ENCODE measurements around the gene TBC1D7. TPM values are rescaled to one million over a fixed set of nuclear protein-coding genes. Genes with fewer than 3 reads are reported as not detected.

The TBC1D7 gene
- total RNA-seq, 1 experiment from 2014 or later, result 13.7 TPM

- no peaks in the 10 kb centered on the region for H3K79me2 ChIP-seq (ENCODE audit: insufficient read depth, low read length)
- no peaks in the 10 kb centered on the region for H3K9me2 ChIP-seq (ENCODE audit: insufficient read depth)
- H3K36me3 ChIP-seq (ENCODE audit: control insufficient read depth in 1 of 2, insufficient read depth in 2 of 2, low read length in 2 of 2), result no peaks in the 10 kb centered on the region
- H3K4me3 ChIP-seq (replicated peaks in 1 of 2; ENCODE audit: low read depth in 1 of 2, low read length in 2 of 2), result no peak overlapping the region
- no peak overlapping the region for H3K9ac ChIP-seq (ENCODE audit: low read length)
- DNase-seq (ENCODE audit: low read depth, low spot score), result no peak
- no peak overlapping the region for H3K4me2 ChIP-seq (ENCODE audit: low read length)
- TF ChIP-seq POLR2AphosphoS5 (IDR thresholded peaks at IDR 0.05; ENCODE audit: low read depth, low read length) (no peak), ATF3 (IDR thresholded peaks at IDR 0.05) (no peak), CTCF (IDR thresholded peaks at IDR 0.05 in 2 of 3, conservative IDR thresholded peaks at IDR 0.05 in 1 of 3; ENCODE audit: borderline replicate concordance in 1 of 3, insufficient read depth in 1 of 3, low read depth in 2 of 3, low read length in 2 of 3) (no peak), FOSL1 (IDR thresholded peaks at IDR 0.05; ENCODE audit: low read depth) (no peak), YY1 (IDR thresholded peaks at IDR 0.05; ENCODE audit: extremely low read depth, insufficient replicate concordance, low read depth, low read length) (no peak), JUND (IDR thresholded peaks at IDR 0.05) (no peak), EGR1 (IDR thresholded peaks at IDR 0.05; ENCODE audit: low read depth) (no peak), REST (IDR thresholded peaks at IDR 0.05; ENCODE audit: low read depth) (no peak), RAD21 (IDR thresholded peaks at IDR 0.05; ENCODE audit: low read depth) (no peak), ZNF274 (IDR thresholded peaks at IDR 0.05; ENCODE audit: low read depth, low read length) (no peak), SP1 (IDR thresholded peaks at IDR 0.05; ENCODE audit: low read depth) (no peak), CEBPB (IDR thresholded peaks at IDR 0.05; ENCODE audit: low read depth) (no peak), ZBTB33 (IDR thresholded peaks at IDR 0.05; ENCODE audit: extremely low read depth, insufficient replicate concordance, low read length) (no peak), SIN3A (IDR thresholded peaks at IDR 0.05; ENCODE audit: low read depth) (no peak), TCF7L2 (IDR thresholded peaks at IDR 0.05; ENCODE audit: borderline replicate concordance, extremely low read depth, insufficient read depth, insufficient read length) (no peak), EZH2phosphoT487 (IDR thresholded peaks at IDR 0.05; ENCODE audit: borderline replicate concordance) (no peak), ZFX (IDR thresholded peaks at IDR 0.05) (no peak)
- H4K20me1 ChIP-seq (ENCODE audit: insufficient read depth), result no peaks in the 10 kb centered on the region
- H3K4me1 ChIP-seq (ENCODE audit: control insufficient read depth in 1 of 2, insufficient read depth in 2 of 2, low read length in 2 of 2), result no peaks in the 10 kb centered on the region
- H3K27ac ChIP-seq (ENCODE audit: low read depth, low read length), result no peak overlapping the region
- H2AFZ ChIP-seq (ENCODE audit: low read depth, low read length, poor library complexity, severe bottlenecking), result no peak overlapping the region
- H3K9me3 ChIP-seq (ENCODE audit: control insufficient read depth in 1 of 2, insufficient read depth in 1 of 2, low read depth in 1 of 2, low read length in 2 of 2), result no peaks in the 10 kb centered on the region
- RAD21 ChIA-PET (ENCODE audit: low non-redundant PET in 1 of 2, low total read pairs in 2 of 2, uncharacterized antibody in 2 of 2, unreplicated experiment in 2 of 2), result no interaction called here
- POLR2A ChIA-PET, result no interaction called here
- H3K27me3 ChIP-seq (ENCODE audit: insufficient read depth, low read length), result no peaks in the 10 kb centered on the region
- BruUV-seq (replicated peaks), result no TSS peak
- intact Hi-C loops (cut with micrococcal nuclease), result no loop called here
- CTCF ChIA-PET, result no interaction called here
- no peak for ATAC-seq
Observed at GRCh38 chr6:13277231-13277630, 51.1 kb downstream of the TBC1D7 start.

Measured in HCT116 (cell line).